ENCODE measurements around the gene GOLGA6L10.
"Not testable (repeated sequence)": the region's sequence is repeated elsewhere in the genome, so short reads cannot be mapped to it uniquely, and the experiment has no call there.

The GOLGA6L10 gene

DNA sequence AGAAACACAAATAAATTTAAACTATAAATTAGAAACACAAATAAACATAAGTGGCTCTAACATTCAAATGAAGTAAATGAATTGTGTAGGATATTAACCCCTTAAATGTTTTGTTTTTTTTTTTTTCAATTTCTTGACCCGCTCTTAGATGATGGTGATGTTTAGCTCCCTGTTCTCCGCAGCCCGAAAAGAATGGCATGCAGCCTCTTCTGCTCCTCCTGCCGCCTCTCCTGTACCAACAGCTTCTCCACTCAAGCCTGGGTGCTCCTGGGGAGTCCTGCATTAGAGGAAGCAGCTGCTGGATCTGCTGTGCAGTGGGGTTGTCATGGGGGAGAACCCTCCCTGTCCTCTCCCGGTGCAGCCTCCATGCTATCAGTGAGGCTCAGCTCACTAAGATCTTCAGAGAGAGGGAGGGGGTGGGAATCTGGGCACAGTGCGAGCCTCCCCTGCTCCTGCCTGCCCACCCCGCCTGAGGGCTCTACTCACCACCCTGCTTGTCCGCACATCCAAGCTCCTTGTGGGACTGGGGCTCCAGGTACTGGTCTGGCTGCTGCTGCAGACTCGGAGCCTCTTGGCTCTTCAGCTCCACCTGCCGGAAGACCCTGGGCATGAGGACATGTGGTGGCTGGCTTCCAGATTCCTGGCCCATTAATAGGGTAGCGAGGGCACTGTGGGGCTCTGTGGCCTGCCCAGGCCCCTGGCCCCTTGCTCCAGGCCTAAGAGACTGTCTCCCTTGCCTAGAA lies 6.5 kb downstream of the GOLGA6L10 start:
- DNase-seq (ENCODE audit: low read depth), result not testable (repeated sequence)

DNA sequence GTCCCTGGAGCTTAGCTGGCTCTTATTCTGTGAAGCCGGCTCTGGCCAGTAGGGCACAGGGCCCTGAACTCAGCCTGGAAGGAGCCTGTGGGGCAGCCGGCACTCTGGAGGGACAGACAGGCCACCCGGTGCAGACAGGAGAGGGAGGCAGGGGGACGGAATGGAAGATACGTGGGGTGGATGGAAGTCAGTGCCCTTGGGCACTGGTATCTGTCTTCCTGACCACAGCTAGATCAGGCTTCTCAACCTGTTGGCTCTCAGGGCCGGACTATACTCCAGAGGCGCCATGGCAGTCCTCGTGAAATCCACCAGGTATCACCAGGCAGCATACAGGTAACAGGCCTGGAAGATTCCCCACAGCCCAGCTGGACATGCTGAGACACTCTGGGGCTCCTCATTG lies 10.7 kb downstream of the GOLGA6L10 start:
- DNase-seq (ENCODE audit: low read depth), result not testable (repeated sequence)

DNA sequence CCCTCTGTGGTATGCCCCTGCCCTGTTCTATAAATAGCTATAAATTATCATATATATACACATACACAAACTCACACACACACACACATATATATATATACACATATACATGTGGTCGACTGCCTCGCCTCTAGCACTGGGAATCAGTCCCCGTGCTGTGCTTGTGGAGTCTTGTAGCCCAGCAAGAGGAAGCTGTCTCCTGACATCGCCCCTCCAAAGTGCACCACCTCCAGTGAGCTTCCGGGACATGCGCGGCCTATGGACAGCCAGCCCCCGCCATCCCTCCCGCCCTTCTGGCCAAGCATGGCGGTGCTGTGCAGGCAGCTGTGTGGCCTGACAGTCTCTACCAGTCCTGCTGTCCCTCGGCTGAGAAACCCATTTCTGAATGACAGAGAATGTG lies 11.2 kb downstream of the GOLGA6L10 start:
- not testable (repeated sequence) for DNase-seq (ENCODE audit: low read depth)

DNA sequence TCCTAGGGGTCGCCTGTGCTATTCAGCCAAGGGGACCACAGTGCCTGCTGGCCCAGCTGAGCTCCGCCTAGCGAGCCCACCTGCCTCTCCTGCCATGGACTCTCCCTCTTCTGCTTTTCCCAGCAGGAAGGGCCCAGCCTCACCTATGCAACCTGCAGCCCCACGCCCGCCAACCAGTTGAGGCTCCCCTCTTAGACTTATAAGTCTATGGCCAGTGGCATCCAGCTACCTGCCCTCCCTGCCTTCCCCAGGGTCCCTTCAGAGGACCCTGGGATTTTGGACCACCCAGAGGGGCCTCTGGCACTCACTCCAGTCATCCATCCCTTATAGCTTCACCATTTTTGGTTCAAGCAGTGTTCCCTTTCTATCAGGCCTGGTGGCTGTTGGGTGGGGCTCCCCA lies 12.2 kb downstream of the GOLGA6L10 start:
- DNase-seq (ENCODE audit: low read depth), result not testable (repeated sequence)

DNA sequence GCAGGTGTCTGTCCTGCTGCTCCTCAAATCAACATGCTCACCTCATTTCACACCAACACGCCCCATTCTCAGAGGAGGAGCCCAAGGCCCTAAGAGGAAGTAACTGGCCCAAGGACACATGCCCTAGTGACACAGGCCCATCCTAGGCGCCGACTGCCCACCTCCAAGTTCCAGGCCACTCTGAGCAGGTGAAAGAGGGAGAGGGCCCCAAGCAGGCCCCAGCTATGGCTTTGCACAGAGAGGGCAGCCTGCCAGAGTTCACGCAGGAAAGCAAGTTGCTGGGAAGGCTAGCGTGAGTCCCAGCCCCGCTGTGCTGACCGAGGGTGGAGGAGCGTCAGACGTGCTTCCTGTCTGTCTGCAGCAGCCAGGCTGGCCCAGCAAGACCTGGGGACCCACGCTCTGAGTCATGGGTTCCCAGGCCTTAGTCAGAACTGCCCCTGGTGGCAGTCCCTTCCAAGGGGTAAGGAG lies 13.1 kb downstream of the GOLGA6L10 start:
- peak; percentile 65 for DNase-seq (ENCODE audit: low read depth)

DNA sequence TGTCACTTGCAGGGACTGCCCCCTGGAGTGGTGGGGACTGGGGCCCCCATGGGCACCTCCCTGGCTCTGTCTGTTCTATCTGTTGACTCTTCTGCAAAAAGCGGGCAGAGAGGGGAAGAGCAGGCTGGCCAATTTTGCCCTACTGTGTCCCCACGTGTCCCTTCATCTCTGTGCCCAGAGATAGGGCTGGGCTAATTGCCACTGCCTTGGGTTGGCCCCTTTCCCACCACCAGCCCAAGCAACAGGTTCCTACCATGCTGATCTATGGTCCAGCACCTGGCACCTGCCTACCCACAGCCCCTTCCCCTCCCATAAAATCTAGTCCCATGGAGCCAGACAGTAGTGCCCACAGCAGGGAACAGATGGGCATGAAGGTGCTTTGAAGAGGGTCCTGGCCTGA lies 14.3 kb downstream of the GOLGA6L10 start:
- not testable (repeated sequence) for DNase-seq (ENCODE audit: low read depth)

DNA sequence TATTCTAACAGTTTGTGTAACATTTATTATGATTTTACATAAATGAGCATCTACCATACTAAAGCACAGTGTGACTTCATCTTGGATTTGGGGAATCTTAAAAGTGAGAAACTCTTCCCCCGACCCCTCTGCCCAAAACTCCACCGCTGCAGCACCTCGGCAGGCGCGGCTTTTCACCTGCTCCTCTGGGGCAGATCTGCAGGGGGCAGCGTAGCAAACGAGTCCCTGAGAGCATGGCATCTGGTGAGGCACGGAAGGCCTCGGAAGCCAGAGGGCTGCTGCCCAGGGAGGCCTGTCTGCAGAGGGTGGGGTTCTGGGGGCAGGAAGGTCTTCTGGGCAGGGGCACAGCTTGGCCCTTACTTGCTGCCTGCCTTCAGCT lies 14.7 kb downstream of the GOLGA6L10 start:
- DNase-seq (ENCODE audit: low read depth), result not testable (repeated sequence)

- DNase-seq (ENCODE audit: low read depth), result not testable (repeated sequence)
Observed at GRCh38 chr15:82333603-82334553, 15.4 kb downstream of the GOLGA6L10 start.

GRCh38 chr15:82332711-82333602 lies 16.3 kb downstream of the GOLGA6L10 start:
- not testable (repeated sequence) for DNase-seq (ENCODE audit: low read depth)

DNA sequence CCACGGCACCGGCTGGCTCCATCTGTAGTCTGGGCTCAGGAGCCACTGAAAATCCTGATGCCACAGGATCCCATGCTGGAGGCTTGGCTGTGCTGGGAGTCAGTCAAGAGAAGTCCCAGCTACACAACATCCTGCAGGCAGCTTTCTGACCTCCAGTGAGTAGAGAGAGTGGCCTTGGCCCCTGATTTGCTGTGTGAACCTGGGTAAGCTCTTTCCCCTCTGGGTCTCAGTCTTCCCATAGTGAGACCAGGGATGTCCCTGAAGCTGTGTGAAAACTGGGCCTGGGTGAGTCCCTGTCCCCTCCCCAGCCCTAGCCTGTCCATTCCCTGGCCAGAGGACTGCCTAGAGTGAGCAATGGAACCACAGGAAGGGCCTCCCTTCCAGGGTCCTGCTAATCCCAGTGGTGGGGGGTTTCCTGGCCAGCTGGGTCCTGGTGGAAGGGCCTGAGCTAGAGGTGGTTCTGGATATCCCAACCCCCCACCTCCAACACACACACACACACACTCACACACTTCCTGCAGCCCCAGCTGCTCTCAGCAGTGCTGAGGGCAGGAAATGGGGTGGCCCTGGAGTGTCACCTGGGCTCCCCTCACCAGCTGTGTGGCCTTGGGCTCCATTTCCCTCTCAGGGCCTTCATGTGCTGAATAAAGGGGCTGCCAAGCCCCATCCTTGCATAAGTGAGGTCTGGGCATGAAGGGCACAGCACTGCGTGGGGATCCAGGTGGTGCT lies 17.5 kb downstream of the GOLGA6L10 start:
- DNase-seq (ENCODE audit: low read depth), result not testable (repeated sequence)

GRCh38 chr15:82330921-82331320 lies 18.4 kb downstream of the GOLGA6L10 start:
- DNase-seq (ENCODE audit: low read depth), result not testable (repeated sequence)

DNA sequence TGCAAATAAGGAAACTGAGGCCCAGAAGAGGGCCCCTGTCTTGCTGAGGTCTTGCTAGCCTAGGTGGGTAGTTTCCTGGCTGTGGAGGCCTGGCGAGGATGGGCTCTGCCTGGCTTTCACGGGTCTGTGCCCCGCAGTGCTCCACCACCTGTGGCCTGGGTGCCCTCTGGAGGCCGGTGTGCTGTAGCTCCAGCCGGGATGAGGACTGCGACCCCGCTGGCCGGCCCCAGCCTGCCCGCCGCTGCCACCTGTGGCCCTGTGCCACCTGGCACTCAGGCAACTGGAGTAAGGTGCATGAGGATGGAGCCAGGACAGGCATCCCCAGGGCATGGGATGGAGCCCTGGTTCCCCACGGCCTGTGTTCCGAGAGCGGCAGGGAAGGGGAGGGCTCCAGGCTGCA lies 20.2 kb downstream of the GOLGA6L10 start:
- DNase-seq (ENCODE audit: low read depth), result not testable (repeated sequence)

GRCh38 chr15:82327372-82327771 lies 21.9 kb downstream of the GOLGA6L10 start:
- DNase-seq (ENCODE audit: low read depth), result not testable (repeated sequence)

GRCh38 chr15:82326896-82327295 lies 22.4 kb downstream of the GOLGA6L10 start:
- not testable (repeated sequence) for DNase-seq (ENCODE audit: low read depth)

- DNase-seq (ENCODE audit: low read depth), result not testable (repeated sequence)
Observed at GRCh38 chr15:82325646-82326045, 23.6 kb downstream of the GOLGA6L10 start.

DNA sequence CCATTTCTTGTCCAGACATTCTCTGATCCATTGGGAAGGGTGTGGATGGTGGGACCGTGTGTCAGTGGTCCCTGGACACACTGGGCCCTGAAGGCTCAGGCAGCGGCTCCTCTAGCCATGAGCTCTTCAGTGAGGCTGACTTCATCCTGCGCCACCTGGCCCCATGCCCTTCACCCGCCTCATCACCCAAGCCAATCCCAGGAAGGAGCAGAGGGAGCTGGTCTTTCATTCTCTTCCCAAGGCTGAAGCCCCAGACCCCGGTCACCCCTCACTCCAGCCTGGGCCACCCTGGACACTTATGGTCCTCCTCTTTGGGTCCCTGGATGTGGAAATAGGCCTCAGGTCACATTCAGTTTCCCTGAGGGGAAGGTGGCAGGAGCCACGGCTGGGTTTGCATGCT lies 24.4 kb downstream of the GOLGA6L10 start:
- not testable (repeated sequence) for DNase-seq (ENCODE audit: low read depth)

- DNase-seq (ENCODE audit: low read depth), result not testable (repeated sequence)
Observed at GRCh38 chr15:82322488-82322887, 26.8 kb downstream of the GOLGA6L10 start.

DNA sequence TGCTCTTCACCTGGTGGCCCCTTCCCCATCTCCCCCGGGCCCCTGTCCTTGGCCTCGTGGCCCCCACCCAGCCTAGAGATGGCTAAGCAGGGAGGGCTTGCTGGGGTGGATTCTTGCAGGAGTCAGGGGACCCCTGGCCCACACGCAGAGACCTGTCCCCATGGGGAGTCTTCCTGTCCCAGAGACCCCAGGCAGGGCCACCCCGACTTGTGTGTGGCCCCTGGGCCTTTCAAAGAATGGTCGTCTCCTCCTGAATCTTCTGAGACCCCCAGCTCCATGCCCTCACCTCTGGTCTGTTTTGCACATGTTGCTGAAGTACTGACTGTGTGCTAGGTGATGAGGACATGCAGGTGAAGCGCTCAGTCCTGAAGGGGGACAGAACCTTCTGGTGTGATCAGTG lies 28.4 kb downstream of the GOLGA6L10 start:
- DNase-seq (ENCODE audit: low read depth), result not testable (repeated sequence)

GRCh38 chr15:82319522-82320278 lies 29.6 kb downstream of the GOLGA6L10 start:
- not testable (repeated sequence) for DNase-seq (ENCODE audit: low read depth)

DNA sequence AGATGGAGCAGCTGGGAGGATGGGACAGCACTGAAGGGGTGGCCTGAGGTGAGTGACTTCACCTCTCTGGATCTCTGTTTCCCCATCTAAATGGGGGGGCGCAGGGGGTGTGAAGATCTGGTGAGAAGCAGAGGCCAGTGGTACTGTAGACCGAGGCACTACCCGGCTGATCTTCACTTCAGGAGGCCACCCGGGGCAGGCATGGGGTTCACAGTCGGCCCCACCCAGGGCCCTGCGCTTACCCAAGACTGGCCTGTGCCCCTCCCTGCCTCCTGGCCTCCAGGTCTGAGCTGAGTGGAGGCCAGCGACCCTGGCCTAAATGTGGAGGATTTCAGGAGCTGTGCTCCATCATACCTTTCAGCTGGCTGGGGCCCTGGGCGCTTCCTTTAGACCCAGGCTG lies 31.0 kb downstream of the GOLGA6L10 start:
- not testable (repeated sequence) for DNase-seq (ENCODE audit: low read depth)
